C4-2B (cell line): ENCODE results near the gene SUFU.
A peak's percentile ranks its signal among the peaks of the same experiment; 100 is the strongest.

ENCODE experiments used
- H3K27ac ChIP-seq: fragments of 450-650 bp; 2 replicates; pipeline ENCODE4 v1.5.1; 2017
- CTCF ChIP-seq: fragments of 450-650 bp; conservative IDR thresholded peaks from 2 replicates; pipeline ENCODE4 v1.5.1; 2017; ENCODE audit warnings: mild to moderate bottlenecking
- ZFX ChIP-seq: fragments of 450-650 bp; IDR thresholded peaks from 2 replicates; pipeline ENCODE4 v1.6.1; 2017

Gene SUFU

GRCh38 chr10:102633848-102634247, 130.1 kb downstream of the SUFU start:
- TF ChIP-seq ZFX (no peak), CTCF (no peak)
- H3K27ac ChIP-seq, result no peak overlapping the region

- no peak overlapping the region for H3K27ac ChIP-seq
Observed at GRCh38 chr10:102634686-102635085, 130.9 kb downstream of the SUFU start.

GRCh38 chr10:102635377-102635776, 131.6 kb downstream of the SUFU start:
- H3K27ac ChIP-seq, result no peak overlapping the region
- TF ChIP-seq CTCF (no peak), ZFX (no peak)

More at GRCh38 chr10:102634686-102635085, 130.9 kb downstream of the SUFU start:
- TF ChIP-seq CTCF (no peak), ZFX (no peak)

GRCh38 chr10:102639537-102639936, 135.8 kb downstream of the SUFU start:
- H3K27ac ChIP-seq, result no peak overlapping the region
- TF ChIP-seq CTCF (no peak), ZFX (no peak)

GRCh38 chr10:102641402-102641801, 137.6 kb downstream of the SUFU start:
- peak overlapping the region; percentile 97 for H3K27ac ChIP-seq
- TF ChIP-seq ZFX (no peak), CTCF (no peak)

- H3K27ac ChIP-seq, result peak overlapping the region; percentile 97
- TF ChIP-seq CTCF, result no peak
- no peak for TF ChIP-seq ZFX
Observed at GRCh38 chr10:102641880-102642735, 138.3 kb downstream of the SUFU start.

- H3K27ac ChIP-seq, result peak overlapping the region; percentile 97
- TF ChIP-seq CTCF, result no peak
- TF ChIP-seq ZFX, result no peak
Observed at GRCh38 chr10:102642736-102643335, 139.1 kb downstream of the SUFU start.
